Right lobe of liver (tissue), 6 donors: ENCODE data around the gene ARHGAP4. TPM values are rescaled to one million over a fixed set of nuclear protein-coding genes. Genes with fewer than 3 reads are reported as not detected.

ENCODE experiments used
- ATAC-seq, 4 donors: fragments of 200-7000 bp; cut with Tn5 transposase; one replicate each; pipeline ENCODE4 v1.9.1; 2020; ENCODE audit warnings: mild to moderate bottlenecking in 4 of 4, moderate library complexity in 4 of 4
- DNase-seq, 3 donors: peaks; one replicate each; pipeline ENCODE4 v3.0.0-alpha.2; 2020
- H3K27ac ChIP-seq, 3 donors: fragments of 200-600 bp; one replicate each; pipeline ENCODE4 v1.8.0; 2022
- H3K27me3 ChIP-seq, 2 donors: fragments of 200-600 bp; one replicate each; pipeline ENCODE4 v1.8.0; 2022
- H3K36me3 ChIP-seq, 4 donors: fragments of 200-600 bp; sonication (generic) in 1 of 4; one replicate each; pipeline versions ENCODE4 v1.5.1 to v1.8.0; 2017 to 2022; ENCODE audit warnings: control low read depth in 1 of 4
- H3K4me1 ChIP-seq, 4 donors: fragments of 200-600 bp; sonication (generic) in 1 of 4; one replicate each; pipeline versions ENCODE4 v1.5.1 to v1.8.0; 2017 to 2022; ENCODE audit warnings: control low read depth in 1 of 4
- H3K4me3 ChIP-seq, 3 donors: fragments of 200-600 bp; one replicate each; pipeline ENCODE4 v1.8.0; 2022
- H3K9me3 ChIP-seq, 4 donors: fragments of 200-600 bp; sonication (generic) in 1 of 4; one replicate each; pipeline versions ENCODE4 v1.5.1 to v1.8.0; 2017 to 2022; ENCODE audit warnings: control low read depth in 1 of 4
- CTCF ChIP-seq, 4 donors: fragments of 200-600 bp in 3 of 4; fragments of 450-650 bp in 1 of 4; IDR thresholded peaks; one replicate each; pipeline versions ENCODE4 v1.5.1 to v1.8.0; 2016 to 2022; ENCODE audit warnings: antibody characterized with exemption in 4 of 4, mild to moderate bottlenecking in 2 of 4
- POLR2A ChIP-seq: fragments of 450-650 bp; IDR thresholded peaks from one replicate; pipeline ENCODE4 v1.6.1; 2017; ENCODE audit warnings: antibody characterized with exemption, mild to moderate bottlenecking
- WGBS: methylation state at CpG from one replicate; pipeline ENCODE4 v1.1.6; 2018; ENCODE audit warnings: low coverage, low lambda C conversion rate; ENCODE audit not compliant: insufficient coverage; ENCODE audit errors: missing lambda C conversion rate; 5-methylcytosine and 5-hydroxymethylcytosine counted together
- intact Hi-C, 2 donors: fragments of 100-400 bp; cut with DNase I; formaldehyde crosslinking; loops; one replicate each; pipeline versions ENCODE4 v1.11.2 to v1.14.1; 2022
- total RNA-seq, 6 experiments: library from RNA; depleted of rRNA in 2 of 6; stranded (reverse); fragments of >200 nt in 2 of 6; fragmentation: NEBNext Ultra II Directional in 3 of 6; extraction: Animal tissue kit (Norgen Biotek cat#: 25700) in 3 of 6; gene quantifications; one replicate each; pipeline versions ENCODE4 v1.1.0 to v1.2.4, GENCODE V29; 2016 to 2023
- donor health status: DM: no; HTN: yes; CAD: no.
- donor health status: DM: no; HTN: no; CAD: no.
- donor health status: DM: no; HTN: no; CAD: no.
- donor health status: DM: no; HTN: yes; CAD: no.
- donor health status: DM: no; HTN: yes; CAD: no.

Gene ARHGAP4
- total RNA-seq, 6 experiments from 2014 or later = 5.5 to 11.9 (median 8.7) TPM

DNA sequence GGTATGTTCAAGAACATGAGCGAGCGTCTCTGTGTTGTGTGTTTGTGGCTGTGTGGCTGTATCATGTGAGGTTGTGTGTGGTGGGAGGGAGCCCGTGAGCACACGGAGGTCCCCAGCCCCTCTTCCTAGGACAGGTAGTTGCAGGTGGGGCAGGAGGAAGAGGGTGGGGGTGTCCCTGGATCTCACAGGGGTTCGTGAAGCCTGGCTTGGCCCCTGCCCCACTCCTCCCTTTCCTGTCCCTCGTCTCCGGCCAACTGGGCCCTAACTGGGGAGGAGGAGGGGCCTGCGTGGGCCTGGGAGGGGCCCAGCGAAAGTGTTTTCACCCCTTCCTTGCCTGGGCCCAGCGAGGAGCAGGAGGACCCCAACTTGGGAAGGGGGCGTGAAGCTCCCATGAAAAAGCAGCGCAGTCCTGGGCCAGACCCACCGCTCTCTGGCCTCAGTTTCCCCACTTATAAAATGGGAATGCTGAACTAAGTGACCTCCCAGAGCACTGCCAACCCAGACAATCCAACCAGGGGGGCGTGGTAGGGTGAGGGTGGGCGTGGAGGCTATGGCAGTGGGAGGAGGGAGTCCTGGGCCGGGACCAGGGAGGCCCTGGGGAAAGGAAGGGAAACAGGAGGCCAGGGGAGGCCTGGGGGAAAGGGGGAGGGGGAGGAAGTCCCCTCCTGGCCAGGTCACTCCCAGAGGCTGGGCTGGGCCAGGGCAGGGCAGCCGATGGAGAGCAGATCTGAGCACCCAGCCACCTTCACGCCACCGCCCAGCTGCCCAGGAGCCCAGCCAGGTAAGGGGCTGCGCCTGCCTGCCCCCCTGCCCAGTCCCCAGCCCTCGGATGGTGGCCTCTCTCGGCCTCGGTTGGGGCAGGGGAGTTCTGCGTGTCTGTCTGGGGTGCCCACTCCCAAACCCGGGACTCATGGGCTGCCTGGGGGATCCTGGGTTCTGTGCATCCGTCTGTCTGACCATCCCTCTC lies 21.8 kb downstream of the ARHGAP4 start, which contains the start of gene AVPR2:
TSS of gene AVPR2 (plus strand) at position 683 of the 967 bp plus-strand sequence. CDS start 473 bp downstream, outside the sequence.
- ATAC-seq = peak; percentile 16 to 45 (median 26)

GRCh38 chrX:153903238-153903980 lies 22.7 kb downstream of the ARHGAP4 start:
- no peaks in the 10 kb centered on the region for H3K4me1 ChIP-seq
- no peak overlapping the region for H3K27ac ChIP-seq
- 51% methylated on average over 14 of the region's 18 CpGs for WGBS
- no peaks in the 10 kb centered on the region for H3K36me3 ChIP-seq
- DNase-seq (no peak), ATAC-seq (peak; percentile 36 to 58 (median 46))
- no peak for TF ChIP-seq POLR2A
- TF ChIP-seq CTCF (IDR thresholded peaks at IDR 0.05) = no peak
- intact Hi-C loops = no loop called here
- H3K4me3 ChIP-seq = no peak overlapping the region
- no peaks in the 10 kb centered on the region for H3K27me3 ChIP-seq
- H3K9me3 ChIP-seq = no peaks in the 10 kb centered on the region

More for the DNA sequence above, 21.8 kb downstream of the ARHGAP4 start, which contains the start of gene AVPR2:
- H3K9me3 ChIP-seq = no peaks in the 10 kb centered on the region
- H3K27ac ChIP-seq = no peak within 1 kb of the TSS
- no peaks in the 10 kb centered on the region for H3K27me3 ChIP-seq
- TF ChIP-seq CTCF (IDR thresholded peaks at IDR 0.05) (no peak), POLR2A (no peak)
- H3K4me1 ChIP-seq = no peaks in the 10 kb centered on the region
- DNase-seq = no peak
- no peak within 1 kb of the TSS for H3K4me3 ChIP-seq
- intact Hi-C loops = no loop called here
- no peaks in the 10 kb centered on the region for H3K36me3 ChIP-seq
- 40% methylated on average over 11 of the region's 26 CpGs for WGBS

DNA sequence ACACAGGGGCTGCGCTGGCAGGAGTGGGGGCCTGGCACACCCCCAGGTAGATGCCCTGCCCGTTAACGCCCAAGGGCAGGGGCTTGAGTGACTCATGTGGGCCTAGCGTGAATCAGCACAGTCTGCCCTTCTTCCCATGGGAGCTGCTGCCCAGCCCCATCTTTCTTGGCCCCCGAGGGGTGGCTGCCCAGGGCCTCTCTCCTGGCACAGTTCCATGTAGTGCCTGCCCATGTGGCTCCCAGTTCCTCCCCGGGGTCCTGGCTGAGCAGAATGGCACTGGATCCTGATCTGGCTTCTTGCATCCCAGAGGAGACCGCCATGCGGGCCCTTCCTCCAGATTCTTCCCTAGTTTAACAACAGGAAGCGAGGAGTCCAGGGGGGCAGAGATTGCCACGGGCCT lies 23.7 kb downstream of the ARHGAP4 start:
- 18% methylated on average over 2 of the region's 10 CpGs for WGBS
- no peak for DNase-seq
- intact Hi-C loops = no loop called here

More for the DNA sequence above, 23.7 kb downstream of the ARHGAP4 start:
- Histone ChIP-seq H3K4me3 (no peak overlapping the region), H3K27ac (no peak overlapping the region), H3K4me1 (no peaks in the 10 kb centered on the region), H3K27me3 (no peaks in the 10 kb centered on the region), H3K9me3 (no peaks in the 10 kb centered on the region), H3K36me3 (no peaks in the 10 kb centered on the region)
- no peak for ATAC-seq
- TF ChIP-seq CTCF (IDR thresholded peaks at IDR 0.05) (no peak), POLR2A (no peak)
